Liver (tissue), 9 donors: ENCODE measurements around the gene ARL5A. TPM values are rescaled to one million over a fixed set of nuclear protein-coding genes. Genes with fewer than 3 reads are reported as not detected.

Source experiments
- DNase-seq: peaks from one replicate; pipeline ENCODE4 v3.0.0-alpha.2; 2017; ENCODE audit warnings: low spot score
- H3K27ac ChIP-seq, 2 donors: one replicate each; pipeline ENCODE4 v1.7.0; 2013; ENCODE audit warnings: inconsistent platforms in 2 of 2, low read length in 2 of 2, control low read depth in 1 of 2, low read depth in 1 of 2, mild to moderate bottlenecking in 1 of 2
- H3K27me3 ChIP-seq, 4 donors: one replicate each; pipeline versions ENCODE4 v1.6.1 to v1.7.0; 2013; ENCODE audit warnings: low read length in 3 of 4, inconsistent platforms in 1 of 4, mild to moderate bottlenecking in 1 of 4, moderate library complexity in 1 of 4; ENCODE audit not compliant: control insufficient read depth in 4 of 4, insufficient read depth in 4 of 4
- H3K36me3 ChIP-seq, 4 donors: one replicate each; pipeline versions ENCODE4 v1.6.1 to v1.7.0; 2013; ENCODE audit warnings: low read length in 3 of 4, mild to moderate bottlenecking in 3 of 4, low read depth in 1 of 4, moderate library complexity in 1 of 4; ENCODE audit not compliant: control insufficient read depth in 4 of 4, insufficient read depth in 3 of 4
- H3K4me1 ChIP-seq, 4 donors: one replicate each; pipeline versions ENCODE4 v1.6.1 to v1.7.0; 2013; ENCODE audit warnings: low read length in 3 of 4, mild to moderate bottlenecking in 3 of 4, moderate library complexity in 1 of 4; ENCODE audit not compliant: control insufficient read depth in 4 of 4, insufficient read depth in 4 of 4
- H3K4me3 ChIP-seq, 3 donors: one replicate each; pipeline versions ENCODE4 v1.6.1 to v1.7.0; 2013; ENCODE audit warnings: low read length in 3 of 3, control low read depth in 1 of 3, low read depth in 1 of 3, mild to moderate bottlenecking in 1 of 3
- H3K9ac ChIP-seq, 2 donors: one replicate each; pipeline ENCODE4 v1.7.0; 2013; ENCODE audit warnings: low read length in 2 of 2, mild to moderate bottlenecking in 2 of 2, moderate library complexity in 2 of 2, control low read depth in 1 of 2, low read depth in 1 of 2
- H3K9me3 ChIP-seq, 4 donors: one replicate each; pipeline versions ENCODE4 v1.6.1 to v1.7.0; 2013; ENCODE audit warnings: low read length in 3 of 4; ENCODE audit not compliant: control insufficient read depth in 4 of 4
- ATF3 ChIP-seq: IDR thresholded peaks from 2 replicates; pipeline ENCODE4 v1.6.1; 2016; ENCODE audit warnings: antibody characterized with exemption
- CTCF ChIP-seq: fragments of 150-350 bp; IDR thresholded peaks from 2 replicates; pipeline ENCODE4 v1.5.1; 2017; ENCODE audit warnings: improper control_type of control experiment, low read depth, low read length; ENCODE audit not compliant: missing input control
- EGR1 ChIP-seq, 2 donors: IDR thresholded peaks; 2 replicates each; pipeline ENCODE4 v1.6.1; 2016 to 2018; ENCODE audit warnings: antibody characterized with exemption in 2 of 2, low read depth in 2 of 2
- FOXA1 ChIP-seq: IDR thresholded peaks from 2 replicates; pipeline ENCODE4 v1.6.1; 2016; ENCODE audit warnings: antibody characterized with exemption
- FOXA2 ChIP-seq: IDR thresholded peaks from 2 replicates; pipeline ENCODE4 v1.6.1; 2016; ENCODE audit warnings: antibody characterized with exemption
- GABPA ChIP-seq, 2 donors: IDR thresholded peaks in 1 of 2; conservative IDR thresholded peaks in 1 of 2; 2 replicates each; pipeline ENCODE4 v1.6.1; 2016; ENCODE audit warnings: antibody characterized with exemption in 2 of 2, mild to moderate bottlenecking in 1 of 2, moderate library complexity in 1 of 2
- HNF4A ChIP-seq, 2 donors: conservative IDR thresholded peaks; 2 replicates each; pipeline ENCODE4 v1.6.1; 2016; ENCODE audit warnings: antibody characterized with exemption in 2 of 2, mild to moderate bottlenecking in 2 of 2
- HNF4G ChIP-seq: IDR thresholded peaks from 2 replicates; pipeline ENCODE4 v1.6.1; 2016; ENCODE audit warnings: antibody characterized with exemption
- JUND ChIP-seq, 2 donors: IDR thresholded peaks; 2 replicates each; pipeline ENCODE4 v1.6.1; 2016; ENCODE audit warnings: antibody characterized with exemption in 2 of 2
- MAX ChIP-seq: IDR thresholded peaks from 2 replicates; pipeline ENCODE4 v1.6.1; 2016; ENCODE audit warnings: antibody characterized with exemption
- NR2F2 ChIP-seq: IDR thresholded peaks from 2 replicates; pipeline ENCODE4 v1.6.1; 2016; ENCODE audit warnings: antibody characterized with exemption
- RAD21 ChIP-seq, 2 donors: IDR thresholded peaks; 2 replicates each; pipeline ENCODE4 v1.6.1; 2016; ENCODE audit warnings: antibody characterized with exemption in 2 of 2, mild to moderate bottlenecking in 2 of 2
- REST ChIP-seq: IDR thresholded peaks from 2 replicates; pipeline ENCODE4 v1.6.1; 2016; ENCODE audit warnings: antibody characterized with exemption, mild to moderate bottlenecking
- RXRA ChIP-seq, 2 donors: IDR thresholded peaks; 2 replicates each; pipeline ENCODE4 v1.6.1; 2017 to 2018; ENCODE audit warnings: antibody characterized with exemption in 2 of 2, mild to moderate bottlenecking in 1 of 2
- SP1 ChIP-seq: IDR thresholded peaks from 2 replicates; pipeline ENCODE4 v1.6.1; 2018; ENCODE audit warnings: antibody characterized with exemption, mild to moderate bottlenecking
- TAF1 ChIP-seq: conservative IDR thresholded peaks from 2 replicates; pipeline ENCODE4 v1.6.1; 2016; ENCODE audit warnings: antibody characterized with exemption, mild to moderate bottlenecking
- YY1 ChIP-seq: IDR thresholded peaks from 2 replicates; pipeline ENCODE4 v1.6.1; 2016; ENCODE audit warnings: antibody characterized with exemption, mild to moderate bottlenecking
- ZBTB33 ChIP-seq: IDR thresholded peaks from 2 replicates; pipeline ENCODE4 v1.6.1; 2016; ENCODE audit warnings: antibody characterized with exemption
- WGBS: extraction: QIAGEN DNeasy Blood & Tissue Kit; methylation state at CpG from one replicate; pipeline ENCODE4 v1.1.7; 2013; 5-methylcytosine and 5-hydroxymethylcytosine counted together
- polyA plus RNA-seq, 2 donors: library from polyadenylated mRNA; stranded (reverse) in 1 of 2; unstranded in 1 of 2; fragments of 200-250 nt in 1 of 2; fragments of >200 nt in 1 of 2; fragmentation: Nextera tagmentation in 1 of 2; extraction: Ambion mirVana in 1 of 2; gene quantifications; one replicate each; pipeline versions ENCODE4 v1.2.1 to v1.2.3, GENCODE V29; 2013 to 2015
- total RNA-seq, 2 donors: library from RNA; depleted of rRNA; stranded (reverse); fragments of >200 nt; gene quantifications; one replicate each; pipeline ENCODE4 v1.2.3, GENCODE V29; 2014
- donor health status: healthy.
- donor health status: healthy.
- donor health status: healthy.
- donor health status: healthy.
- donor health status: healthy.

The ARL5A gene
- total and polyA plus RNA-seq, 4 donors, result 9.0 to 41.6 (median 18.0) TPM

- no peaks in the 10 kb centered on the region for H3K9me3 ChIP-seq
- H3K27me3 ChIP-seq, result no peaks in the 10 kb centered on the region
- H3K9ac ChIP-seq, result no peak overlapping the region
- peaks cover 0 to 9% (median 4%) of the 10 kb centered on the region in 4 donors for H3K36me3 ChIP-seq
- H3K4me1 ChIP-seq, result no peaks in the 10 kb centered on the region
- WGBS, result 92% methylated on average over 4 of the region's 4 CpGs
- no peak for DNase-seq
- no peak for TF ChIP-seq FOXA2
- no peak for TF ChIP-seq RXRA (IDR thresholded peaks at IDR 0.05)
- TF ChIP-seq NR2F2, result no peak
- H3K27ac ChIP-seq, result no peak overlapping the region
- H3K4me3 ChIP-seq, result no peak overlapping the region
Observed at GRCh38 chr2:151789055-151789834, 39.0 kb downstream of the ARL5A start.

- 95% methylated on average over 1 of the region's 1 CpG for WGBS
- H3K36me3 ChIP-seq, result peaks cover 0 to 6% (median 2%) of the 10 kb centered on the region in 4 donors
- no peak for TF ChIP-seq JUND (IDR thresholded peaks at IDR 0.05)
- no peak for TF ChIP-seq HNF4G
- TF ChIP-seq MAX, result no peak
- TF ChIP-seq RAD21 (IDR thresholded peaks at IDR 0.05), result no peak
- TF ChIP-seq FOXA2, result no peak
- TF ChIP-seq ZBTB33, result no peak
- TF ChIP-seq CTCF, result no peak
- TF ChIP-seq REST, result no peak
- TF ChIP-seq TAF1, result no peak
- no peak for TF ChIP-seq ATF3
- TF ChIP-seq YY1, result no peak
- no peak for TF ChIP-seq EGR1 (IDR thresholded peaks at IDR 0.05; ENCODE audit: low read depth in 2 of 2)
- no peak for TF ChIP-seq SP1
- no peak for TF ChIP-seq GABPA (IDR thresholded peaks at IDR 0.05 in 1 of 2, conservative IDR thresholded peaks at IDR 0.05 in 1 of 2)
- no peak for TF ChIP-seq HNF4A (conservative IDR thresholded peaks at IDR 0.05)
- TF ChIP-seq RXRA (IDR thresholded peaks at IDR 0.05), result no peak
- TF ChIP-seq FOXA1, result no peak
- no peak for TF ChIP-seq NR2F2
Observed at GRCh38 chr2:151786483-151786882, 41.7 kb downstream of the ARL5A start.

More at GRCh38 chr2:151786483-151786882, 41.7 kb downstream of the ARL5A start:
- H3K27me3 ChIP-seq, result no peaks in the 10 kb centered on the region
- H3K4me1 ChIP-seq, result no peaks in the 10 kb centered on the region
- H3K4me3 ChIP-seq, result no peak overlapping the region
- no peaks in the 10 kb centered on the region for H3K9me3 ChIP-seq
- H3K27ac ChIP-seq, result no peak overlapping the region
- DNase-seq, result no peak
- H3K9ac ChIP-seq, result no peak overlapping the region
